PC-3 (cell line): ENCODE data around the gene MACROH2A1.

Experiments used
- EZH2 ChIP-seq: fragments of 300-600 bp; sonication (generic); IDR thresholded peaks from one replicate; pipeline ENCODE4 v1.6.1; 2017; ENCODE audit warnings: antibody characterized with exemption, mild to moderate bottlenecking, low read length; ENCODE audit not compliant: unreplicated experiment
- EZH2phosphoT487 ChIP-seq: fragments of 300-600 bp; sonication (generic); IDR thresholded peaks from 2 replicates; pipeline ENCODE4 v1.6.1; 2018; ENCODE audit warnings: mild to moderate bottlenecking, antibody characterized with exemption, low read length, borderline replicate concordance
- TF ChIP-seq, protein P1 (sequence below): fragments of 300-600 bp; sonication (generic); conservative IDR thresholded peaks from 2 replicates; pipeline ENCODE4 v1.5.1; 2017; ENCODE audit warnings: antibody characterized with exemption, low read depth, mild to moderate bottlenecking, low read length

DNA sequence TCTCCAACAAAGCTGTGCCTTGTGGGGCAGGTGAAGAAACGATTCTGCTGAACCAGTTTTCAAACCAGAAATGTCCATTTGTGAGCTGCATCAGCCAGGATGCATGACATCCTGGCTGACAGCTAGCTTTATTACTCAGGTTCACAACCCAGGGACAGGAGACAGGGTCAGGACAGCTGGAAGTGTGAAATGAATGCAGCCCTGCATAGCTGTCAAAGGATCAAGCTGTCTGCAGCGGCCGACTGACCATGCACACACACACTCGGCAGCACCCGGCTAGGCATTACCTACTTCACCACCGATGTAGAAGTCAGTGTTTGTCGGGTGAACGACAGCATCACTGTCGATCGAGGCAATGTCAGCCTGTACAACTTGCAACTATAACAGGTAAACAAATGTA lies 48.5 kb downstream of the MACROH2A1 start:
- TF ChIP-seq, protein P1, sequence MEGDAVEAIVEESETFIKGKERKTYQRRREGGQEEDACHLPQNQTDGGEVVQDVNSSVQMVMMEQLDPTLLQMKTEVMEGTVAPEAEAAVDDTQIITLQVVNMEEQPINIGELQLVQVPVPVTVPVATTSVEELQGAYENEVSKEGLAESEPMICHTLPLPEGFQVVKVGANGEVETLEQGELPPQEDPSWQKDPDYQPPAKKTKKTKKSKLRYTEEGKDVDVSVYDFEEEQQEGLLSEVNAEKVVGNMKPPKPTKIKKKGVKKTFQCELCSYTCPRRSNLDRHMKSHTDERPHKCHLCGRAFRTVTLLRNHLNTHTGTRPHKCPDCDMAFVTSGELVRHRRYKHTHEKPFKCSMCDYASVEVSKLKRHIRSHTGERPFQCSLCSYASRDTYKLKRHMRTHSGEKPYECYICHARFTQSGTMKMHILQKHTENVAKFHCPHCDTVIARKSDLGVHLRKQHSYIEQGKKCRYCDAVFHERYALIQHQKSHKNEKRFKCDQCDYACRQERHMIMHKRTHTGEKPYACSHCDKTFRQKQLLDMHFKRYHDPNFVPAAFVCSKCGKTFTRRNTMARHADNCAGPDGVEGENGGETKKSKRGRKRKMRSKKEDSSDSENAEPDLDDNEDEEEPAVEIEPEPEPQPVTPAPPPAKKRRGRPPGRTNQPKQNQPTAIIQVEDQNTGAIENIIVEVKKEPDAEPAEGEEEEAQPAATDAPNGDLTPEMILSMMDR, result no peak
- TF ChIP-seq EZH2 (no peak), EZH2phosphoT487 (no peak)
